ENCODE measurements around the gene RHBDL1. TPM values are rescaled to one million over a fixed set of nuclear protein-coding genes. Genes with fewer than 3 reads are reported as not detected.

Gene RHBDL1
- total and polyA plus RNA-seq, 7 donors = 0.06 to 0.42 (median 0.13) TPM

GRCh38 chr16:633336-634050 is 42.0 kb upstream of the RHBDL1 start:
- WGBS, 3 donors = 94 to 96% (median 95%) methylated on average over 72 to 74 of the region's 74 CpGs
- Histone ChIP-seq H3K27ac (no peak overlapping the region), H3K4me3 (no peak overlapping the region), H3K27me3 (ENCODE audit: insufficient read depth in 3 of 3, low read length in 2 of 3) (no peaks in the 10 kb centered on the region), H3K36me3 (ENCODE audit: insufficient read depth in 1 of 2, low read depth in 1 of 2) (peaks cover 0 to 20% of the 10 kb centered on the region in 2 donors), H3K9me3 (no peaks in the 10 kb centered on the region), H3K4me1 (peaks cover 40% of the 10 kb centered on the region)
- TF ChIP-seq CTCF (IDR thresholded peaks at IDR 0.05) = no peak
- DNase-seq (peak in 1 of 2 donors; percentile 52), ATAC-seq (no peak)
- intact Hi-C loops (cut with DNase I) = loop anchor here in 1 of 2 donors (5.0 kb wide), 1 partner anchor 41 kb away; the partner anchor contains the start of gene RAB40C

GRCh38 chr16:634051-634670 is 41.3 kb upstream of the RHBDL1 start:
- no peak for DNase-seq
- intact Hi-C loops (cut with DNase I) = loop anchor here in 1 of 2 donors (5.0 kb wide), 1 partner anchor 42 kb away; the partner anchor contains the start of gene RAB40C
- peaks cover 40% of the 10 kb centered on the region for H3K4me1 ChIP-seq
- H3K9me3 ChIP-seq = no peaks in the 10 kb centered on the region
- WGBS, 3 donors = 85 to 93% (median 89%) methylated on average over 22 of the region's 22 CpGs
- peaks cover 0 to 13% of the 10 kb centered on the region in 2 donors for H3K36me3 ChIP-seq (ENCODE audit: insufficient read depth in 1 of 2, low read depth in 1 of 2)
- H3K27ac ChIP-seq = no peak overlapping the region
- H3K4me3 ChIP-seq = no peak overlapping the region
- ATAC-seq = no peak
- no peak for TF ChIP-seq CTCF (IDR thresholded peaks at IDR 0.05)
- no peaks in the 10 kb centered on the region for H3K27me3 ChIP-seq (ENCODE audit: insufficient read depth in 3 of 3, low read length in 2 of 3)

GRCh38 chr16:634996-635395 is 40.5 kb upstream of the RHBDL1 start:
- Histone ChIP-seq H3K4me3 (peak overlapping the region; percentile 78), H3K4me1 (peaks cover 34% of the 10 kb centered on the region), H3K36me3 (ENCODE audit: insufficient read depth in 1 of 2, low read depth in 1 of 2) (peaks cover 0 to 13% of the 10 kb centered on the region in 2 donors), H3K27ac (no peak overlapping the region), H3K9me3 (no peaks in the 10 kb centered on the region), H3K27me3 (ENCODE audit: insufficient read depth in 3 of 3, low read length in 2 of 3) (no peaks in the 10 kb centered on the region)
- ATAC-seq (no peak), DNase-seq (no peak)
- intact Hi-C loops (cut with DNase I) = loop anchor here in 1 of 2 donors (5.0 kb wide), 1 partner anchor 43 kb away; the partner anchor contains the start of gene RAB40C
- TF ChIP-seq CTCF (IDR thresholded peaks at IDR 0.05) = no peak
- 78 to 86% (median 83%) methylated on average over 2 to 7 of the region's 7 CpGs for WGBS, 3 donors

GRCh38 chr16:635573-636205 is 39.8 kb upstream of the RHBDL1 start:
- intact Hi-C loops (cut with DNase I) = no loop called here
- peak overlapping the region; percentile 90 for H3K27ac ChIP-seq
- no peaks in the 10 kb centered on the region for H3K9me3 ChIP-seq
- no peaks in the 10 kb centered on the region for H3K27me3 ChIP-seq (ENCODE audit: insufficient read depth in 3 of 3, low read length in 2 of 3)
- TF ChIP-seq CTCF (IDR thresholded peaks at IDR 0.05) = no peak
- H3K4me1 ChIP-seq = peaks cover 28% of the 10 kb centered on the region
- DNase-seq (no peak), ATAC-seq (no peak)
- 4 to 10% (median 7%) methylated on average over 43 to 55 of the region's 55 CpGs for WGBS, 3 donors
- H3K36me3 ChIP-seq (ENCODE audit: insufficient read depth in 1 of 2, low read depth in 1 of 2) = peaks cover 0 to 13% of the 10 kb centered on the region in 2 donors
- peak overlapping the region; percentile 78 for H3K4me3 ChIP-seq
